HG03469 (cell line): Measurements from ENCODE around the gene ZSCAN31.
"Not testable (repeated sequence)": the region's sequence is repeated elsewhere in the genome, so short reads cannot be mapped to it uniquely, and the experiment has no call there.

Source experiments
- ATAC-seq: cut with Tn5 transposase; IDR thresholded peaks from one replicate; pipeline ENCODE4 v1.9.1; 2021; ENCODE audit warnings: mild to moderate bottlenecking, moderate library complexity, moderate number of reproducible peaks; ENCODE audit not compliant: unreplicated experiment

The ZSCAN31 gene

GRCh38 chr6:28335564-28336283, at the start of gene ZSCAN31:
ZSCAN31 (minus strand) TSS chr6:28336148; CDS start chr6:28329683, 6,465 bp downstream.
- ATAC-seq: no peak

DNA sequence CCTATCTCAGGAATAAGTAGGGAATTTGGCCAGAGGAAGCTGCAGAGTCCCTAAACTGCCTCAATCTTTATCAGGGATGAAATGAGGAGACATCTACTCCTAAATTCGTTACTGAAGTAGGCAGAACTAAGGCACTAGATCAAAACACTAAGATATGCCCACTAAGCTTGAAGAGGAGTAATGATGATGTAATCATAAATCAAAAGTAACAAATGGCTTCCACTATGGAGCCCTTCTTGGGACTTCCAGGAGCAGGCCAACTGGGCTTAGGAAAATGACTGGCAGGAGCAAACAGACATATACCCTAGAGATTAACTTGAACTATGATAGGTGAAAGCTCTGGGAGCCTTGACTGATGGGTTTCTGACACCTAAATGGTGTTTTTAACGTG, 48.2 kb upstream of the ZSCAN31 start:
- ATAC-seq: no peak

DNA sequence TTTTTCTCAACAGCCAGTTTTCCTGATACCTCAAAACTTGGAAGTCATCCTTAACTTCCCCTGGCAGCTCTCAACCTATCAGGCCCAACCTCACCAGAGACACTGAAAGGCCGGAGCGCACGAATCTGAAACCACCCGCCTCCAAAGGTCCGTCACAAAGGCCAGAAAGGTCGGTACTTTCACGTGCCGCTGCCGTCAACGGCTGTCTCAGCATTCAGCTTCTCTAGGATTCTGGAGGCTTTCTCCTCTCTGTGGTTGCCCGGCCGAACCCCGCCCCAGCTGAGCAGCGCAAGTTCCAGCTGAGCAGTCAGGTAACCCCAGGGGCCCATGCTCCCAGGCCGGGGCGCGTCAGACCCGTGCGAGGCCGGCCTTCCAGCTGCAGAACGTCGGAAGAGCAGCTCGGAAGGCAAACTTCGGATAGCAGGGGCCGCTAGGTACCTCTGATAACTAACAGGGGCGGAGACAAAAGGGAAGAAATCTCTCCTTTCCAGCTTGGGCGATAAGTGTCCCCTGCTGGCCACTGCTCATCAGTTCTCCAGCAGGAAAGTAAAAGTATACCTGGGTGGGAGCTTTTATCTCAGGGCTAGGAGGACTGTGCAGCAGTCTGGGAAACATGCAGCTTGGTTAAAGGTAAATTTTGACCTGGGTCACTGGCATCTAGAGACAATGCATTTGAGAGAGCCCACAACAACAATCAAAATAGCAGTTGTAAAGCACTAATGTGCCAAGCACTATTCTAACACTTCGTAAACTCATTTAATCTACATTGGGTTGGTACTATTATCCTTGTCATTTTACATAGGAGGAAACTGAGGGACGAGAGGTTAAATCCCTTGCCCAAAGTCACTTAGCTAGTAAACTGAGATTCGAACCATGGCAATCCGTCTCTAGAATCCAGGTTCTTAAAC, 47.5 kb upstream of the ZSCAN31 start:
- peak; percentile 82 for ATAC-seq

DNA sequence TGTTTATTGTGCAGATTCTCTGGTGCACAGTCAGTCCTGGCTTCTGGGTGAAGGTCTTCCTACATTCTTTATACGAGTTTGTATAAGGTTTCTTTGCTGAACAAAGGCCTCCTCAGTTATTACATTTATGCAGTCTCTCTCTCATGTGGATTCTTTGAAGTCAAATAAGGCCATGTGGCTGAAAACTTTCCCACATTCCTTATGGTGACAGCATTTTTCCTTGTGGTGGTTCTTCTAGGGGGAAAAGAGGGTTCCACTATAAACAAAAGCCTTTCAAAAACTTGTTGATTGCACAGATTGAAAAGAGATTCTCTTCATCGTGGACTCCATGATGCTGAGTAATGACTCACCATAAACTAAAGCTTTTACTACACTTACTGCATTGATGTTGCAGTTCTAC, 44.4 kb upstream of the ZSCAN31 start:
- ATAC-seq: no peak

- ATAC-seq: no peak
These were observed 42.7 kb upstream of the ZSCAN31 start for GRCh38 chr6:28378644-28379043.

- ATAC-seq: no peak
These were observed 41.9 kb upstream of the ZSCAN31 start for GRCh38 chr6:28377879-28378278.

DNA sequence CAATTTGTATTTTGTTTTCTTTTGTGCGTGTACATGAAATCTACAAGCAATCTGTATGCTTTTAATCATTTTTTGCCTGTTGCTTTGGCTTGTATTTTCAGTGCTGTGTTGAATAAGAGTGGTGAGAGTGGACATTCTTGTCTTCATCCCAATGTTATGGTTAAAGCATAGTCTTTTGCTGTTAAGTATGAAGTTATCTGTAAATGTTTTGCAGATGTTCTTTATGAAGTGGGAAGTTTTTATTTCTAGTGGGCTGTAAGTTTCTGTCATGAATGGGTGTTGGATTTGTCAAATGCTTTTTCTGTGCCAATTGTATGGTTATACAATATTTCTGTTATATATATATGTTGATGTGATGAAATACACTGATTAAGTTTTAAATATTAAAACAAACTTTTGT, 38.0 kb upstream of the ZSCAN31 start:
- no peak for ATAC-seq

- ATAC-seq: peak; percentile 49
These were observed 35.9 kb upstream of the ZSCAN31 start for GRCh38 chr6:28371706-28372451.

- no peak for ATAC-seq
These were observed 35.3 kb upstream of the ZSCAN31 start for GRCh38 chr6:28371280-28371679.

DNA sequence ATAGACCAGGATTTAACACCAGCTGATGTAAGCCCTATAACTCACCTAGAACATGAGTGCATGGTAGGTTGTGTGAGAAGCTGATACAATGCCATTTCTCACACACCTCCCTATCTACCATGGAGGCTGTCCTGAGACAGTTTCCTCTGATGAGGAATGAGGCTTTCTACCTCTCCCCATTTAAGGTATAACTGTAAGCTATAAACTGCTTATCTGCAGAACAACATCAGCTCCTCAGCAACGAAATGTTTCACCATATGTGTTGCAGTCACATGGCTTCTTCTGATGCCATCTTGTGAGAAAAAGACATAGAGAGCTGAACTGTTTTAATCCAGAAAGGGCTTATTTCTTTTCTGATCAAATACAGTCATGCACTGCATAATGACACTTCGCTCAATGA, 34.5 kb upstream of the ZSCAN31 start:
- no peak for ATAC-seq

- ATAC-seq: no peak
These were observed 33.5 kb upstream of the ZSCAN31 start for GRCh38 chr6:28369463-28369862.

DNA sequence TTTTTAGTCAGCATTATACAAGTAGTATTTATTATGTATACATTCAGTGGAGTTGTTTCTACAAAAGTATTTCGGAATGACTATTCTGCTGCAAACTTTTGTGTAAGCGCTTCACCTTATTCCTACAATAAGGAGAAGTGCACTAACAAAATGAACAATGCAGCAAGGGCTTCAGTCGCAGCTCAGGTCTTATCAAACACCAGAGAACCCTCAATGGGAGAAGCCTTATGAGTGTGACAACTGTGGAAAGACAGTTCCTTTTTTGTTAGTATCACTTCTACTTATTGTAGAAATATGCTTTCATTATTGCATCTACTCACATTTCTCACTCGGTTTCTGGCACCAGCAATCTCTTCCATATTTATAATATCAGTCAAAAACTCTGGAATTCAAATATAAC, 32.6 kb upstream of the ZSCAN31 start:
- ATAC-seq: peak; percentile 76

- ATAC-seq: not testable (repeated sequence)
These were observed 29.6 kb upstream of the ZSCAN31 start for GRCh38 chr6:28365590-28365989.

DNA sequence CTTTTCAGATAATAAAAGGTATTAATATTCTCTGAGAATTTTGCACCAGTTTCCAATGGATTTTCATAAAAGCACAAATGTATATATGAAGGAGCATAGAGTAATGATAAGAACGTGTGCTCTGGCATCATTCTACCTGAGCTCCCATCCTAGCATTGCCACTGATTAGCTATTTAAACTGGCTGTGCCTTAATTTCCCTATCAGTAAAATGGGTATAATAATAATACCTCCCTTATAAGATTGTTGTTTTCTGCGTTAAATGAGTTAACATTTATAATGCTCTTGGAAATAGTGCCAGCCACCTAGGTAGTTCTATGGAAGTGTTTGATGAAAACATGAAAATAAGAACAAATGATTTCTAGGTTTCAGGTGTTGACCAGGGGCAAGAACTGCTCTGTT, 25.0 kb upstream of the ZSCAN31 start:
- ATAC-seq: no peak

GRCh38 chr6:28359562-28359961, 23.6 kb upstream of the ZSCAN31 start:
- not testable (repeated sequence) for ATAC-seq

DNA sequence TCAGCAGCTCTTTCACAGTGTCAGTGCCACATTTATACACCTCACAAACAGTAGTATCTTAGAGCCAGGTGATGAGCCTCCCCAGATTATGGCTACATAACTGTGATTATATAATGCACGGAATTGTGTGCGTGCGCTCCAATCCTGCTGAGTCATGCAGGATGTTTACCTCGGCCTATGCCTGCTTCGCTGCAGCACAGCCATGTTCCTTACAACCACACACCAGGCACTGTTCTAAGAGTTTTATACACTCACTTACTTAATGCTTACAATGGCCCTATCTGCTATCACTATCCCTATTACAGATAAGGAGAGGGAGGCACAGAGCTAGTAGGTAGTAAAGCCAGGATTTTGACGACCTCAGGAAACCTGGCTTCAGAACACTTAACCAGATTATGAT, 21.1 kb upstream of the ZSCAN31 start:
- no peak for ATAC-seq

DNA sequence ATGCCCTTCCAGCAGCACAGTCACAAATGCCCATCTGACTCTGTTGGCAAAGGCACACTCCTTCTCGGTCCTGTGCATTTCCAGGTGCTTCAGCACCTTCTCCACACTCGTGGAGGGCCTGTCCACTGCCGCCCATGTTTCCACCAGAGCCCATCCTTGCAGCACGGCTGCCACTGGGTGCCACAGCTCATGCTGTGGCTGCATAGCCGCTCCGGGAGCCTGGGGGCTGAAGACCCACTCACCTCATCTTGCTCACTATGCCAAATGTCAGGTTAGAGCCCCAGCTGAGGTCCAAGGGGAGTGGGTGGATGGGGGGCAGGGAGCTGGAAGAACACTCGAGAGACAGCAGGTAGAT, 20.7 kb upstream of the ZSCAN31 start:
- no peak for ATAC-seq

DNA sequence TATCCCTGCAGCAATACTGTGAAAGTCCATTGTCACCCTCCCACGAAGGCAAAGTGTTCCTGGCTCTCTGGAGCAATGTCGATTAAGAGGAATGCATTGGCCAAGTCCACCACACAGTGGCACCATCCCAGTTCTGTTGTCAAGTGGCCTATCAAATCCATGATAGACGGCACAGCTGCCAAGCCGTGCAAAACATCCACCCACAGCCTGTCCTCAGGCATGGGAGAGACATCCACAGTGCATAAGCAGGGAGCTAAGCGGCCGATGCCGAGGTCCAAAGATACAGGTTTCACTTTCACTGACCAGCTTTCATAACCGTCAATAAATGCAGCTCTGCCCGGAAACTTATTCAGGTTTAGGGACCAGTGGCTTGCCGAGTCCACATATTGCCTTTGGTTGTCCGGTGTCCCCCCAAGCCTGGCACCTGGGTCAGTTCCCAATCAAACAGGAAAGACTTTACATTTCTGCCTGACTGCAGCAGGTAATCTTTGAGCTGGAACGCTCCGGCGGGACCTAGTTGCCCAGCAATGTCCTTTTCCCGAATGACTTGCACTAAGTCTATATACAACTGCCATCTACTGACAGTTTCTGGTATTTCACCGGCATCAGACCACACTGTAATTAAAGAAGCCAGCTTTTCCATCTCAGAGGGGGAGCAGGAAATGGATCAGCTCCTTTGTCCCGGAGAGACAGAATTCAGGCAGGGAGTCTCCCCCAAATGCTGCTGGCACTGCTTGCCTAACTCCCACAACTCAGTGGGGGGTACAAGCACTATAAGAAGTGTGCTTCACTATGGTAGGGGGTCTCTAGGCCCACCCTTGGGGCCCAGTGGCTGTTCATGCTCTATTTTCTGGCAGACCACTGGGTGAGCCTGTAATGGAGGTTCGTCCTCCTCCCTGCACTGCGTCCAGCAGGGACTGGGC, 20.1 kb upstream of the ZSCAN31 start:
- ATAC-seq: no peak

DNA sequence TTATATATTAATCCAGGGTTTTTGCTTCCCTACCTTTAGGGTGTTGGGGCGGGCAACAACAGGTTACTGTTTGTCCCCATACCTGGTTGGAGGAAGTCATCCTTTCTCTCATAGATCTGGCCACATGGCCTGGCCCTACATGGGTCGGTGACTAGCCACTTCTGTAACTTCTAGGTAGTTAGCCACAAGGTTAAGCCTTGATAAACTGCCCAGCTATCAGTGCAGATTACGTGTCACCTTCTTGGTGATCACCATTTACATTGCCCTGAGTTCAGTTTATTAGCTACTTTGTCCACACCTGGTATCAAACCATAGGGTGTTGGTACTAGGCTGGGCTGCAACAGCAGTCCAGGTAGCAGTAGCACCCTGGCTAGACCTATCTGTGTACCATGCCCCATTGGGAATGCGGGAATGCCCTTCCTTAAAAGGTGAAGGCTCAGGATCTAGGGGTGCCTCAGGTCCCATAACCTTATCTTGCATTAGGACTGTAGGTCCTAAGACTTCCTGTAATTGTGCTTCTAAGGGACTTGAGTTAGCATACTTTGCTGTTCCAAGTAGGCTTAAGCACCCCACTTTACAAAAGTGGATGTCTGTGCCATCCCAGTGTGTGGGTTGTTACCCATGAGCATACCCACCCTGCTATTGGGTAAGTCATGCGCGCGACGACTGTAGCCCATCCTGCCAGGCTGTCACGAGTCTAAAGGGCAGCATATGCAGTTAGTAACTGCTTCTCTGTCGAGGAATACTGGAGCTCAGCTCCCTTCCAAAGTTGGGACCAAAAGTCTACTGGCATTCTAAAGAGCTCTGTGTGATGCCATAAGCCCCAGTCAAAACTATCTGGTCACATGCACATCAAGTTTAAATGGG, 19.0 kb upstream of the ZSCAN31 start:
- no peak for ATAC-seq
